Stimulated activated CD4-positive, alpha-beta T cell treated with anti-CD3 and anti-CD28 coated beads, Interleukin-15, amount 100 ng/mL, for 1 hour (primary cell): ENCODE data around the gene ALDH1A1.

ENCODE experiments used
- DNase-seq, 2 donors: peaks; one replicate each; pipeline ENCODE4 v3.0.0-alpha.2; 2020; ENCODE audit warnings: low read depth in 1 of 2, low spot score in 1 of 2

Gene ALDH1A1

GRCh38 chr9:72952914-72953313, at the start of gene ALDH1A1:
ALDH1A1 (minus strand) TSS chr9:72953053; CDS start chr9:72953000, 53 bp downstream.
- DNase-seq = no peak

DNA sequence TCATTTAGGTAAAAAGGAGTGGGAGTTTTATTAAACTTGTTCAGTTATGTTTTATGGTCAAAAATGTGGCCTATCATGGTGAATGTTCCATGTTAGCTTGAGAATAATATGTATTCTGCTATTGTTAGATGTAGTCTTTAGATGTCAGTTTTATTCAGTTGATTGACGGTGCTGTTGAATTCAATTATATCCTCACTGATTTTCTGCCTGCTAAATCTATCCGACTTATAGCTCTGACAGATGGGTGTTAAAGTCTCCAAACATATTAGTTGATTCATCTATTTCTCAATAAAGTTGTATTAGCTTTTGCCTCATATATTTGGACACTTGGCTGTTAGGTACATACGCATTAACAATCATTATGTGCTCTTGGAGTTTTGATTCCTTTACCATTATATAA, 49.0 kb upstream of the ALDH1A1 start:
- DNase-seq = no peak

GRCh38 chr9:72998363-72998762, 45.5 kb upstream of the ALDH1A1 start:
- DNase-seq = no peak

DNA sequence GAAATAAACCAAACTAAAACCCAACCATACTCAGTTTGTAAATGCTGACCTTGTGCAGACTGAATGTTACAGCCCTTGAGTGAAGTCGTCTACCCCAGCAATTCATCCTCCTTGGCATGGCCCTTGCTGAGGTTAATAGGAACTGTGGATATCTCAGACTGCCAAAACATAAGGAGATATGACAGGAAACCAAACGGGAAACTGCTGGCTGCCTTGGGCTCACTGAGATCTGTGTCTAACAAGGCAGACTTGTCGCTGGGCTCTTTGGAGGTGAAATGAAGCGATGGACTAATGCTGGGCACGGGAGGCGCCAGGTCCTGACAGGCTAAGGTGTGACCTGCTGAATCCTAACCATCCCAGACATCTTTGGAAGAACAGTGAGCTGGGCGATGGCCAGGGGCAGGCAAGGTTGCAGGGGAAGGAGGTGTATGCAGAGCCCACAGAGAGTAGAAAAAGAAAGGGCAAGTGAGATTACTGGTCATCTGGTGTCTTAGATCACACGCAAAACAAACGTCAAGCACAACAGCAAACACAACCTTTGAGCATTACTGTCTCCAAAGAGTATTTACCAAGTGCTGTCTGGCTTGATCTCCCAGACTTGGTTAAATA, 44.6 kb upstream of the ALDH1A1 start:
- DNase-seq = no peak

DNA sequence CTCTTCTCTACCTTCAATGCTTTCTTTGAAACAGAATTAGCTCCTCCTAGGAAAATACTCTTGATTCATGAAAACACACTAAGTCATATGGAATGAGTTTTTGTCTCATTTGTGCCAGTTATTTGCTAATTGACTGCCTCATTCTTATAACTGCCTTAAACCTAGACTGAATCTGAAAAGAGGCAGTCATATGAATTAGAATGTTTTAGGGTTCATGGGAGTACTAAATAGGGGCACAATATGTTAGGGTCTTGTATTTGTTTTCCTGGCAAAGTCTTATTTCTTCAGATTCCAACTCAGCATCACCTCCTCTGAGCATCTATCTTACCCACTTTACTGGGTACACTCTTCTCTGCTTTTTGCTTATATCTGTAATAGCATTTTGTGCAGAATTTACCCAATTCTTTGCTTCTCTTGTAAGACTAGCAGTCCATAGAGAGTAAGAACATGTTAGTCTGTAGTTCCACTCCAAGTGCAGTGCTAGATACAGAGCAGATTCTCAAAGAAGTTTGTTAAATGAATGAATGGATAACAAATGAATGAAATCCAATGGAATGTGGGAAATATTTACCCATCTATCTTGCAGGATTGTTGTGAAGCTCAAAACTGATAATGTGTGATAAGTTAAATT, 43.9 kb upstream of the ALDH1A1 start:
- DNase-seq = no peak

DNA sequence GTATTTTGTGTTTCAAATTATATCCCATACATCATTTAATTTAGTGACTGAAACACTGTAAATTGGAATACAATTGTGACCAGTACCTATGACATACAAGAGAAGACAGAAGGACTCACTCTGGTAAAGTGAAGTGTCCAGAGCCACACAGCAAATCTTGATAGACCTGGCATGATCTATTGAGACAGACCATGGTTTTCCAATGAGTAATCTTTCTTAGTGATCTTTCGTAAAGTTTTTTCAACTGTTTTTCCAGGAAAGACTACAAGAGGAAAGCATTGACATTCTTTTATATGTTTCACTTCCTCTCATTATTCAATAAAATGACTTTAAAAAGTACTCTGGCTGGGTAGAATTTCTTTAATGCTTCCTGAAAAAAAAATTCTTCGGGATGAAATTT, 43.3 kb upstream of the ALDH1A1 start:
- no peak for DNase-seq

- DNase-seq = no peak
These were observed 42.5 kb upstream of the ALDH1A1 start for GRCh38 chr9:72995131-72996024.

DNA sequence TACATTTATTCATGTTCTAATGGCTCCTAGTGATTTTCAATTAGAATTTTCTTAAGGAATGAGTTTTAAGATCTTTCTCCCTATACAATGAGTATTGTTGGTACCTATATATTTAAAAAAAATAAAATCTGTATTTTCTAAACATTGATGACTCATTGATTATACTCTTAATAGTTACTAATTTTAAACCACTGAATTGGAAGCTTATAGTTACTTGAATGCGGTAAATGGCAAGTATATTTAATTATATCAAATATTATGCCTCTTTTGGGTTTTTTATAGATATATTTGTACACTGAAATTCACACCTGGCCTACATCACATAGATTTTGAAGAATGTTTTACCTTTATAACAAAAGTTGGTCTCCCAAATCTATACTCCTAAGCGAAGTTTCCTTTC, 38.9 kb upstream of the ALDH1A1 start:
- DNase-seq = no peak

- no peak for DNase-seq
These were observed 37.7 kb upstream of the ALDH1A1 start for GRCh38 chr9:72990397-72991182.

DNA sequence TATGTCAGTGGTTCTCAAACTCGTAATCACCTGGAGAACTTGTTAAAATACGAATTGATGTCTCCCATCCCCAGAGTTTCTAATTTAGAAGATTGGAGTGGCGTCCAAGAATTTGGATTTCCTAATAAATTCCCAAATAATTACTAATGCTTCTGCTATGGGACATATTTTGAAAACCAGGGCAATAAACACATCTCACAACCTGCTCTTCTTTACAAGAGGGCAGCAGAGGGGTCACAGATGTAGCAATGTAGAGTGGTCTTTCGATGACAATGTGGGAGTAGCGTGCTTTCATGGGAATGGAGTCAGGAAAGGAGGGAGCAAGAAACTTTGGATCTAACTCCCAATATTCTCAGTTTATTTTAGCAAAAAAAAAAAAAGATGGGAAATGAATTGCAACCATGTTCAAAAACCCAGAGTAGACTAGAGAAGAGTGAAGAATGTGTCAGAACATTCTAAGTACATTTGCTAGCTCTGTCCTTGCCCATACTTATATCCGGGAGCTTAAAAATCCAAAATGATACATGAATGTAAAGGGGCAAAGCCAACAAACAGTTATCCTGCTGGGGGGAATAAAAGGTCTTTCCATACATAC, 33.8 kb upstream of the ALDH1A1 start:
- DNase-seq = no peak

GRCh38 chr9:72985746-72986145, 32.9 kb upstream of the ALDH1A1 start:
- no peak for DNase-seq

DNA sequence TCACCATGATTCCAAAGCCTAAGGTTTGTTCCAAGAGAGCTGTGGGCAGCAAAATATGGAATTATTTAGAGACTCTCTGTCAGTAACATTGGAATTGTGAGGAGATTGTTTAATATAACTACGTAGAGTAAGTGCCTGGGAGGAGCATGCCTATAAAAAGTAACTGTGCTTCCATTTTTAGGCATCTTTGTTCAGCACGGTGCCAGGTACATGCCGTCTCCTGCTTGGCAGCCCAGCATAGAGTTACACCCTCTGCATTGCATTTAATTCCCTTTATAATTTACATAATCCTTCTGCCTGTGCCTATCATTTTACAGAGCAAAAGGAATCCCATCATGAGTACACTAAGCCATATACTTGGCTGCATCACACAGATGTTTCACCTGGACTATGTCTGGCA, 32.1 kb upstream of the ALDH1A1 start:
- DNase-seq = no peak

- no peak for DNase-seq
These were observed 31.5 kb upstream of the ALDH1A1 start for GRCh38 chr9:72984226-72984947.

GRCh38 chr9:72983512-72984225, 30.8 kb upstream of the ALDH1A1 start:
- DNase-seq = no peak

GRCh38 chr9:72983056-72983455, 30.2 kb upstream of the ALDH1A1 start:
- DNase-seq = no peak

GRCh38 chr9:72982146-72982799, 29.4 kb upstream of the ALDH1A1 start:
- no peak for DNase-seq

GRCh38 chr9:72981433-72981832, 28.6 kb upstream of the ALDH1A1 start:
- no peak for DNase-seq

- DNase-seq = no peak
These were observed 27.9 kb upstream of the ALDH1A1 start for GRCh38 chr9:72980600-72981265.

DNA sequence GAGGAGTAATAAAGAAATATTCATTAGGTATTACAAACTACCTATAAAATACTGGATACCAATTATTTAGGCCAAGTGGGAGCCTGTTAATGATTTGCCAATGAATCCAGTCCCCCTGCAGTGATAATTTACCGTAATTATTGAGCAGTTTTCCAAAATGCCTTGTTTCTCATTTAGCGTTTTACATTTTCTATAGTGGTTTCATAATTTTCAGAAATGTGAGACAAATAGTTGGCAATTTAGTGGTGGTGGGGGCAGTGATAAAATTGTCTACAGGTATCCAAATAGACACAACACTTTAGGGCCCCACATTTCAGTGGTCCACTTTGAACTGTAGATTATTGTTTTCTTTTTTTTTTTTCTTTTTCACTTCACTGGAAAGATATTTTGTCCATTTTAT, 27.3 kb upstream of the ALDH1A1 start:
- DNase-seq = no peak
